ENCODE results near the gene FRMD5.

Gene FRMD5

DNA sequence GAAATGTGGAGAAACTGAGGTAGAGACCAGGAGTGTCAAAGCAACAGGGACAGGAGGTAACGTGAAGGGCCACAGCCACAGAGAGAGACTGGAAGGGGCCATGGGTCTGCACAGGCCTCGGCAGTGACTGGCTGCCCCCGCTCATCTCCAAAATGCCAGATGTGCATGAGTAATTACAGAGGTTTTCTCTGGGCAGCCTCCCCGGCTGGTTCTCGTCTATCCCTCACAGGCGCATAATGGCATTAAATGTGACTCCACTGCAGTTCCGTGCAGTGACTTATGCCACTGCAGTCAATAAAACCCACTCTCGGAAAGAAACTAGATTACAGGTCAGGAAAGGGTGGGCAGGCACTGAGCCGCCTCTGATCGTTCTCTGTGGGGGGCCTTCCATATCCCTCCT is 293.6 kb downstream of the FRMD5 start:
- no peak for TF ChIP-seq EZH2 (IDR thresholded peaks at IDR 0.05)
- TF ChIP-seq POLR2AphosphoS5 (IDR thresholded peaks at IDR 0.05; ENCODE audit: borderline replicate concordance, low read depth, low read length), result no peak
- no peak for TF ChIP-seq FOXP2 (optimal IDR thresholded peaks at IDR 0.05; ENCODE audit: control extremely low read depth, extremely low read length, insufficient read depth)
- Histone ChIP-seq H3K9ac (ENCODE audit: insufficient read length) (no peak overlapping the region), H3K27ac (no peak overlapping the region), H3K36me3 (ENCODE audit: insufficient read depth, low read length) (no peaks in the 10 kb centered on the region), H3K9me3 (ENCODE audit: low read depth, low read length) (no peaks in the 10 kb centered on the region), H3K4me3 (no peak overlapping the region)
- no peak for DNase-seq (ENCODE audit: low read depth, low spot score)

DNA sequence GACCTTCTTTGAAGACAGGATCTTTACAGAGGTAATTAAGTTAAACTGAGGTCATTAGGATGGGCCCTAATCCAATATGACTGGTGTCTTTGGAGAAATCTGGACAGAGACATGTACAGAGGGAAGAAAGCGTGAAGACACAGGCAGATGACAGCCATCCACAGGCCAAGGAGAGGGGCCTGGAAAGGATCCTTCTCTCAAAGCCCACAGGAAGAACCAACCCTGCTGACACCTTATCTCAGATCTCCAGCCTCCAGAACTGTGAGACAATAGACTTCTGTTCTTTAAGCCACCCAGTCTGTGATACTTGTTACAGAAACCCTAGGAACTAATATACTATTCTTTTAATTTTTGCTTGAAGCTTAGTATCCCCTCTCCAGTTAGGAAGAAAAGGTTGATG is 294.1 kb downstream of the FRMD5 start:
- DNase-seq (ENCODE audit: low read depth, low spot score), result no peak
- TF ChIP-seq FOXP2 (optimal IDR thresholded peaks at IDR 0.05; ENCODE audit: control extremely low read depth, extremely low read length, insufficient read depth) (no peak), POLR2AphosphoS5 (IDR thresholded peaks at IDR 0.05; ENCODE audit: borderline replicate concordance, low read depth, low read length) (no peak), EZH2 (IDR thresholded peaks at IDR 0.05) (no peak)
- no peaks in the 10 kb centered on the region for H3K9me3 ChIP-seq (ENCODE audit: low read depth, low read length)
- no peak overlapping the region for H3K9ac ChIP-seq (ENCODE audit: insufficient read length)
- H3K4me3 ChIP-seq, result no peak overlapping the region
- no peaks in the 10 kb centered on the region for H3K36me3 ChIP-seq (ENCODE audit: insufficient read depth, low read length)
- no peak overlapping the region for H3K27ac ChIP-seq

DNA sequence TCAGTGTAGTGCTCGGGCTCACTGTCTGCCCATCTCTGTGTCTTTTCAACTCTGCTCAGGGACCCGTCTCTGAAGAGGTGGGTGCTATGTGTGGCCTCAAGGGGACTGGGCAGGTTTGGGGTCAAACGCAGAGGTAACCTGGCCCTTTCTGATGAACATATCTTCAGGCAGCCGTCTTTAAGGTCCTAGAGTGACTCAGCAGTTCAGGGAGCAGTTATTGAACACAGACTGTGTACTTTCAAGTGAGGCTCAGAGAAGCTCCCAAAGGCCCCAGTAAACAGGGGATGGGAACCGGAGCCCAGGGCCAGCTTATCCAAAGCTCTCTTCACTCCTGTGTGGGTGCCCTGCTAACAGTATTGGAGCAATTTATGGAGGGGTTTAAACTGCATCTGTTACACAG is 295.1 kb downstream of the FRMD5 start:
- Histone ChIP-seq H3K36me3 (ENCODE audit: insufficient read depth, low read length) (no peaks in the 10 kb centered on the region), H3K9me3 (ENCODE audit: low read depth, low read length) (no peaks in the 10 kb centered on the region), H3K9ac (ENCODE audit: insufficient read length) (no peak overlapping the region), H3K4me3 (no peak overlapping the region), H3K27ac (no peak overlapping the region)
- no peak for DNase-seq (ENCODE audit: low read depth, low spot score)
- no peak for TF ChIP-seq POLR2AphosphoS5 (IDR thresholded peaks at IDR 0.05; ENCODE audit: borderline replicate concordance, low read depth, low read length)

DNA sequence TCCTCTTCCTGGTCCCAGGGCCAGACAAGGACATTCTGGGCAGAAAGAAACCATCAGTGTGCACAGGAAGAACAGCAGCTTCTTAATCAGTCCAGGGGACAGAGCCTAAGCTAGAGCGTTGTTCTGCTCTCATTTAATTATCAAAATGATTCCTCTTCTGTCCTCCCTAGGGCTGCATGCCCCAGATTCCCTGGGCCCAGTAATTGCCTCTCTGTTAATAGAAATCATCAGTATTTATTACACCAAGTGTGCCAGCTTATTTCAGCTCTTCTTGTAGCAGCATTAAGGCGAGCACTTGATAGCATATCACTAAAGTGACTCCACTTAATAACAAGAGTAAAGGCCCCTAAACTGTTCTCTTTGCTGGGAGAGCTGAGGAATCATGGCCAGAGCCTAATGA is 296.2 kb downstream of the FRMD5 start:
- Histone ChIP-seq H3K4me3 (no peak overlapping the region), H3K27ac (no peak overlapping the region), H3K9me3 (ENCODE audit: low read depth, low read length) (no peaks in the 10 kb centered on the region), H3K9ac (ENCODE audit: insufficient read length) (no peak overlapping the region), H3K36me3 (ENCODE audit: insufficient read depth, low read length) (no peaks in the 10 kb centered on the region)
- no peak for TF ChIP-seq FOXP2 (optimal IDR thresholded peaks at IDR 0.05; ENCODE audit: control extremely low read depth, extremely low read length, insufficient read depth)
- no peak for TF ChIP-seq EZH2 (IDR thresholded peaks at IDR 0.05)
- TF ChIP-seq POLR2AphosphoS5 (IDR thresholded peaks at IDR 0.05; ENCODE audit: borderline replicate concordance, low read depth, low read length), result no peak
- DNase-seq (ENCODE audit: low read depth, low spot score), result no peak

DNA sequence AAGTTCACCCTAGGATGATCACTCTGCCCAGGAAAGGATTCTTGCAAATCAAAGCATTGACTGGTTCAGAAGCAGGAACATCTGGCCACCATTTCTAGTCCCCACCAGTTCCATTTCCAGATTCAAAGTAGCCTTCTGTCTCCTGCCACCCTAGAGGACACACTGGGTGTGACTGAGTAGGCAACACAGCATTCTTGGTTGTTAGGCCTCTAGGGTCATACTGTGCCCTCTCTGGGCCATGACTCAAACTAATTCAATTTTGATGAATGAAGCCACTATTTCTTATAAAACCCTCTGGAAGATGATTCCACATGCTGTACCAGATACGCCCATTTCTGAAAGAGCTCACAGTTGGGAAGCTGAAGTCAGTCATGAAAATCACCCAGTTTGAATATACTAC is 298.5 kb downstream of the FRMD5 start:
- Histone ChIP-seq H3K9ac (ENCODE audit: insufficient read length) (no peak overlapping the region), H3K4me3 (no peak overlapping the region), H3K9me3 (ENCODE audit: low read depth, low read length) (no peaks in the 10 kb centered on the region), H3K36me3 (ENCODE audit: insufficient read depth, low read length) (no peaks in the 10 kb centered on the region), H3K27ac (no peak overlapping the region)
- TF ChIP-seq FOXP2 (optimal IDR thresholded peaks at IDR 0.05; ENCODE audit: control extremely low read depth, extremely low read length, insufficient read depth), result no peak
- TF ChIP-seq POLR2AphosphoS5 (IDR thresholded peaks at IDR 0.05; ENCODE audit: borderline replicate concordance, low read depth, low read length), result no peak
- no peak for TF ChIP-seq EZH2 (IDR thresholded peaks at IDR 0.05)
- no peak for DNase-seq (ENCODE audit: low read depth, low spot score)

DNA sequence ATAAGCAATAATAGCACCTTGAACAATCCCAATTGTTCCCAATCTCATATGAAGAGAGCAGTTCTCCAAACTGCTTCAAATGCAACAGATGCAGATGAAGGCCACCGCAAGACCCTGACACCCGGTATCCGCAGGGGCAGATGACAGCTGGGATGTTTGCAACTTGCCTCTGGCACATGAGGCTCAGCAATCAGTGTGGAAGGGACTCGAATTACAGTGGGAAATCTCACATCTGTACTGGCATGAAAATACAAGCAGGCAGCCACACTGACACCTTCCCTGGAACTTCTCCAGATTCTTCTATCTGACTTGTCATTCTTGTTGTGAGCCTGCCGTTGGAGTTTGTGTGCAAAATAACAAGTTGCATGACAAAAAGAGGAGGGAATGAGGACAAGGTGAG is 299.5 kb downstream of the FRMD5 start:
- no peak for TF ChIP-seq FOXP2 (optimal IDR thresholded peaks at IDR 0.05; ENCODE audit: control extremely low read depth, extremely low read length, insufficient read depth)
- no peak for TF ChIP-seq EZH2 (IDR thresholded peaks at IDR 0.05)
- TF ChIP-seq POLR2AphosphoS5 (IDR thresholded peaks at IDR 0.05; ENCODE audit: borderline replicate concordance, low read depth, low read length), result no peak
- DNase-seq (ENCODE audit: low read depth, low spot score), result no peak
- Histone ChIP-seq H3K9ac (ENCODE audit: insufficient read length) (no peak overlapping the region), H3K36me3 (ENCODE audit: insufficient read depth, low read length) (no peaks in the 10 kb centered on the region), H3K9me3 (ENCODE audit: low read depth, low read length) (no peaks in the 10 kb centered on the region), H3K27ac (no peak overlapping the region), H3K4me3 (no peak overlapping the region)

DNA sequence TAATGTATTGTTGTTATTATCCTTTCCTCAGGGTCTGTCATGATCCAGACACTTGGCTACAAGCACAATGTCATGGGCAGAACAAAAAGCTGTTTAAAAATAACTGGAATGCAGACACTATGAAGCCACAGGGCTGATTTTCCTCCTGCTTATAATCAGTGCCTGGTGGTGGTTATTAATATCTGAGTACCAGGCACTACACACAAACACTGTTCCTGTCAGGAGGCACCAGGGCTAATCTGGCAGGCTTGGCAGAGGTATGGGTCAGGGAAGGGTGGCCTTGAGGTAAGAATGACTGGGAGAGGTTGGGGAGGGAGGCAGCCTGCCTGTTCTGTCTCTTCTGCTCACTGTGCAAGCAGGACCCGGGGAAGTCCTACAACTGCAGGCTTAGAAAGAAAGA is 301.1 kb downstream of the FRMD5 start:
- Histone ChIP-seq H3K36me3 (ENCODE audit: insufficient read depth, low read length) (no peaks in the 10 kb centered on the region), H3K27ac (no peak overlapping the region), H3K4me3 (no peak overlapping the region), H3K9me3 (ENCODE audit: low read depth, low read length) (no peaks in the 10 kb centered on the region), H3K9ac (ENCODE audit: insufficient read length) (no peak overlapping the region)
- TF ChIP-seq FOXP2 (optimal IDR thresholded peaks at IDR 0.05; ENCODE audit: control extremely low read depth, extremely low read length, insufficient read depth), result no peak
- TF ChIP-seq POLR2AphosphoS5 (IDR thresholded peaks at IDR 0.05; ENCODE audit: borderline replicate concordance, low read depth, low read length), result no peak
- no peak for TF ChIP-seq EZH2 (IDR thresholded peaks at IDR 0.05)
- DNase-seq (ENCODE audit: low read depth, low spot score), result no peak

DNA sequence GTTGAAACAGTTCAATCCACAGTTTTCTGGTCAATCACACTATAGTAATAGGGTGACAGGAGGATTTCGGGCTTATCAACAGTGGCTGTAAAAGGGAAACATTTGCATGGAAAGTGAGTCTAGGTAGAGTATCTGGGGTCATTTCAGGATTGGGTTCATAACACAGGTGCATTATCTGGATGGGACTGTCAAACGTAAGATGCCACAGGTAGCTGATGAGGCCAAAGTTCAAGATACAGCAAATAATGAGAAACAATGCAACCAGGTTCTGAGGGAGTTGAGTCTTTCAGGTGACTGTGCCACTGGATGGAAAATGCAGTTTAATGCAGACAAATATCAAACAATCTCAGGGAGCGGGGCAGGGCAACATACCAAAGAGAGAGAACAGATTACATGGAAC is 306.0 kb downstream of the FRMD5 start:
- no peak for TF ChIP-seq FOXP2 (optimal IDR thresholded peaks at IDR 0.05; ENCODE audit: control extremely low read depth, extremely low read length, insufficient read depth)
- no peak for TF ChIP-seq EZH2 (IDR thresholded peaks at IDR 0.05)
- TF ChIP-seq POLR2AphosphoS5 (IDR thresholded peaks at IDR 0.05; ENCODE audit: borderline replicate concordance, low read depth, low read length), result no peak
- Histone ChIP-seq H3K9me3 (ENCODE audit: low read depth, low read length) (no peaks in the 10 kb centered on the region), H3K27ac (no peak overlapping the region), H3K4me3 (no peak overlapping the region), H3K9ac (ENCODE audit: insufficient read length) (no peak overlapping the region), H3K36me3 (ENCODE audit: insufficient read depth, low read length) (no peaks in the 10 kb centered on the region; the same call in 1 of the 2 replicates)
- DNase-seq (ENCODE audit: low read depth, low spot score), result no peak

DNA sequence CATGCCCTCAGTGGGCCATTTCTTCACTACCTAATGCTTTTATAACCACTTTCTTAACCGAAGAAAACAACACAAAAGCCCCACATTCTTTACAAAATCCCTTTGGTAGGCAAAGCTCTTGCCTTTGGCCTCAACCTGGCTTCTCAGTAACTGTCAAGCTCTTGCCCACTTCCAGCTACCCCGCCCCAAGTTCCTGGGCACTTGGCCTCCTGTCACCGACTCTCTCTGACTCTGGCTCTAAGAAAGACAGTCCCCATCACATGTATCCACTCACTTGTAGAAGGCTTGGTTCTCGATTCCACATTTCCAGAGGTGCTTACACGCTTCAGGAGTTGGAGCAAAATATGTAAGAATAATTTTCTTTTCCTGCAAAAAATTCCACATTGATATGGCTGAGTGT is 307.2 kb downstream of the FRMD5 start:
- Histone ChIP-seq H3K27ac (no peak overlapping the region), H3K9me3 (ENCODE audit: low read depth, low read length) (no peaks in the 10 kb centered on the region), H3K9ac (ENCODE audit: insufficient read length) (no peak overlapping the region), H3K36me3 (ENCODE audit: insufficient read depth, low read length) (no peaks in the 10 kb centered on the region; the same call in 1 of the 2 replicates), H3K4me3 (no peak overlapping the region)
- TF ChIP-seq EZH2 (IDR thresholded peaks at IDR 0.05) (no peak), FOXP2 (optimal IDR thresholded peaks at IDR 0.05; ENCODE audit: control extremely low read depth, extremely low read length, insufficient read depth) (no peak), POLR2AphosphoS5 (IDR thresholded peaks at IDR 0.05; ENCODE audit: borderline replicate concordance, low read depth, low read length) (no peak)
- no peak for DNase-seq (ENCODE audit: low read depth, low spot score)
